Neural progenitor cell (in vitro differentiated cells): ENCODE data around the gene PACRG. TPM values are rescaled to one million over a fixed set of nuclear protein-coding genes. Genes with fewer than 3 reads are reported as not detected.

Experiments
- DNase-seq: peaks from one replicate; pipeline ENCODE4 v3.0.0-alpha.2; 2016; ENCODE audit warnings: low spot score
- H2AFZ ChIP-seq: fragments of 200-600 bp; sonication (generic); replicated peaks from 2 replicates; pipeline ENCODE4 v1.6.1; 2016; ENCODE audit warnings: antibody characterized with exemption
- H3F3A ChIP-seq: fragments of 200-600 bp; sonication (generic); 2 replicates; pipeline ENCODE4 v1.6.1; 2016; ENCODE audit warnings: antibody characterized with exemption, low read depth
- H3K27ac ChIP-seq: fragments of 200-600 bp; sonication (generic); 2 replicates; pipeline ENCODE4 v1.5.1; 2016; ENCODE audit warnings: mild to moderate bottlenecking
- H3K27me3 ChIP-seq: fragments of 200-600 bp; sonication (generic); 2 replicates; pipeline ENCODE4 v1.6.1; 2016; ENCODE audit warnings: mild to moderate bottlenecking, moderate library complexity
- H3K36me3 ChIP-seq: fragments of 200-600 bp; sonication (generic); 2 replicates; pipeline ENCODE4 v1.5.1; 2016
- H3K4me1 ChIP-seq: fragments of 200-600 bp; sonication (generic); 2 replicates; pipeline ENCODE4 v1.6.1; 2016; ENCODE audit warnings: mixed run types
- H3K4me2 ChIP-seq: fragments of 200-600 bp; sonication (generic); 2 replicates; pipeline ENCODE4 v1.6.1; 2016
- H3K4me3 ChIP-seq: fragments of 200-600 bp; sonication (generic); 2 replicates; pipeline ENCODE4 v1.5.1; 2016
- H3K79me2 ChIP-seq: fragments of 200-600 bp; sonication (generic); 2 replicates; pipeline ENCODE4 v1.6.1; 2016; ENCODE audit warnings: low read depth
- H3K9ac ChIP-seq: fragments of 200-600 bp; sonication (generic); 2 replicates; pipeline ENCODE4 v1.6.1; 2016
- H3K9me3 ChIP-seq: fragments of 200-600 bp; sonication (generic); 2 replicates; pipeline ENCODE4 v1.5.1; 2016; ENCODE audit warnings: low read depth
- H4K20me1 ChIP-seq: fragments of 200-600 bp; sonication (generic); 2 replicates; pipeline ENCODE4 v1.6.1; 2016; ENCODE audit warnings: low read depth
- H3K27ac Mint-ChIP-seq: 3 replicates; pipeline ENCODE4 v1.8.0; 2021; ENCODE audit warnings: mixed read lengths
- H3K27me3 Mint-ChIP-seq: 2 replicates; pipeline ENCODE4 v1.8.0; 2022; ENCODE audit warnings: low read depth, mild to moderate bottlenecking, inconsistent platforms, moderate library complexity, mixed read lengths; ENCODE audit not compliant: insufficient read depth
- H3K36me3 Mint-ChIP-seq: 3 replicates; pipeline ENCODE4 v1.8.0; 2021; ENCODE audit warnings: mixed read lengths
- H3K4me1 Mint-ChIP-seq: 3 replicates; pipeline ENCODE4 v1.8.0; 2021; ENCODE audit warnings: mixed read lengths
- H3K4me3 Mint-ChIP-seq: 3 replicates; pipeline ENCODE4 v1.8.0; 2021; ENCODE audit warnings: mild to moderate bottlenecking, moderate library complexity, mixed read lengths
- H3K9me3 Mint-ChIP-seq: 3 replicates; pipeline ENCODE4 v1.8.0; 2020; ENCODE audit warnings: mixed read lengths
- EZH2 ChIP-seq: fragments of 200-600 bp; sonication (generic); IDR thresholded peaks from 2 replicates; pipeline ENCODE4 v1.6.1; 2017; ENCODE audit warnings: antibody characterized with exemption, mild to moderate bottlenecking, moderate library complexity
- EZH2phosphoT487 ChIP-seq: fragments of 200-600 bp; sonication (generic); IDR thresholded peaks from 2 replicates; pipeline ENCODE4 v1.6.1; 2017; ENCODE audit warnings: antibody characterized with exemption
- total RNA-seq: library from RNA; depleted of rRNA; stranded (reverse); fragments of >200 nt; gene quantifications from 2 replicates; pipeline ENCODE4 v1.2.3, GENCODE V29; 2015; ENCODE audit warnings: low replicate concordance
- TF ChIP-seq, protein P1 (sequence below): fragments of 200-600 bp; sonication (generic); IDR thresholded peaks from 2 replicates; pipeline ENCODE4 v1.5.1; 2017; ENCODE audit warnings: antibody characterized with exemption, mild to moderate bottlenecking

PACRG gene
- total RNA-seq, 1 donor from 2014 or later: 0.30 TPM

DNA sequence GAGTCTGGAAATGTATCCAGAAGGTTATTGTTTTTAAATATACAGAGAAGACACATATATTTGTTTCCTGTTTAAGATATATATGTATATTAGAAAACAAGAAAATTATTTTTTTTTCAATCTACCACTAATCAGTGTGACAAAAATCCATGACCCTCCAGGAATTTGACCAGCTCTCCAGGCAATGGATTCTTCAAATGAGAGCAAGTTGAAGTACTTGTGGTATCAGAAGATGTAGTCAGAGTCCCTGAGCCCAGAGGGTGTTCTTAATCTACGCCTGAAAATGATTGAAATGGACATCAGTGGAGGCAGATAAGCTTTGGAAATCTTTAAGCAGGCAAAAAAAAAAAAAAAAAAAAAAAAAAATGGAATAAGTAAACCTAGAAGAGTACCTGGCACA, 500.3 kb downstream of the PACRG start:
- peaks cover 2% of the 10 kb centered on the region for H3K36me3 Mint-ChIP-seq
- H2AFZ ChIP-seq: no peak overlapping the region
- H3K27me3 ChIP-seq: no peaks in the 10 kb centered on the region
- H3K4me3 Mint-ChIP-seq: no peak overlapping the region
- no peak overlapping the region for H3K9ac ChIP-seq
- H3K4me1 ChIP-seq: no peaks in the 10 kb centered on the region
- no peaks in the 10 kb centered on the region for H4K20me1 ChIP-seq
- no peak overlapping the region for H3K27ac Mint-ChIP-seq
- peaks cover 5% of the 10 kb centered on the region for H3K9me3 Mint-ChIP-seq
- H3K4me2 ChIP-seq: no peak overlapping the region
- H3K79me2 ChIP-seq: no peaks in the 10 kb centered on the region
- TF ChIP-seq EZH2phosphoT487 (no peak), EZH2 (no peak)
- TF ChIP-seq, protein P1, sequence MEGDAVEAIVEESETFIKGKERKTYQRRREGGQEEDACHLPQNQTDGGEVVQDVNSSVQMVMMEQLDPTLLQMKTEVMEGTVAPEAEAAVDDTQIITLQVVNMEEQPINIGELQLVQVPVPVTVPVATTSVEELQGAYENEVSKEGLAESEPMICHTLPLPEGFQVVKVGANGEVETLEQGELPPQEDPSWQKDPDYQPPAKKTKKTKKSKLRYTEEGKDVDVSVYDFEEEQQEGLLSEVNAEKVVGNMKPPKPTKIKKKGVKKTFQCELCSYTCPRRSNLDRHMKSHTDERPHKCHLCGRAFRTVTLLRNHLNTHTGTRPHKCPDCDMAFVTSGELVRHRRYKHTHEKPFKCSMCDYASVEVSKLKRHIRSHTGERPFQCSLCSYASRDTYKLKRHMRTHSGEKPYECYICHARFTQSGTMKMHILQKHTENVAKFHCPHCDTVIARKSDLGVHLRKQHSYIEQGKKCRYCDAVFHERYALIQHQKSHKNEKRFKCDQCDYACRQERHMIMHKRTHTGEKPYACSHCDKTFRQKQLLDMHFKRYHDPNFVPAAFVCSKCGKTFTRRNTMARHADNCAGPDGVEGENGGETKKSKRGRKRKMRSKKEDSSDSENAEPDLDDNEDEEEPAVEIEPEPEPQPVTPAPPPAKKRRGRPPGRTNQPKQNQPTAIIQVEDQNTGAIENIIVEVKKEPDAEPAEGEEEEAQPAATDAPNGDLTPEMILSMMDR: no peak
- H3K4me3 ChIP-seq: no peak overlapping the region
- H3F3A ChIP-seq: no peaks in the 10 kb centered on the region
- no peak overlapping the region for H3K27ac ChIP-seq
- no peaks in the 10 kb centered on the region for H3K36me3 ChIP-seq
- no peaks in the 10 kb centered on the region for H3K4me1 Mint-ChIP-seq
- no peaks in the 10 kb centered on the region for H3K9me3 ChIP-seq
- no peak for DNase-seq
- H3K27me3 Mint-ChIP-seq: peaks cover 5% of the 10 kb centered on the region

GRCh38 chr6:163229050-163229449, 501.3 kb downstream of the PACRG start:
- H3F3A ChIP-seq: no peaks in the 10 kb centered on the region
- H3K9ac ChIP-seq: no peak overlapping the region
- H2AFZ ChIP-seq: no peak overlapping the region
- no peaks in the 10 kb centered on the region for H3K79me2 ChIP-seq
- no peaks in the 10 kb centered on the region for H3K9me3 ChIP-seq
- no peak for DNase-seq
- no peak overlapping the region for H3K27ac ChIP-seq
- no peak overlapping the region for H3K4me3 ChIP-seq
- Mint-ChIP-seq H3K4me1 (no peaks in the 10 kb centered on the region), H3K36me3 (no peaks in the 10 kb centered on the region), H3K9me3 (peaks cover 5% of the 10 kb centered on the region), H3K4me3 (no peak overlapping the region), H3K27ac (no peak overlapping the region), H3K27me3 (peaks cover 2% of the 10 kb centered on the region)
- no peaks in the 10 kb centered on the region for H4K20me1 ChIP-seq
- TF ChIP-seq EZH2phosphoT487 (no peak), EZH2 (no peak)
- TF ChIP-seq, protein P1: no peak
- H3K36me3 ChIP-seq: no peaks in the 10 kb centered on the region
- no peaks in the 10 kb centered on the region for H3K27me3 ChIP-seq
- H3K4me2 ChIP-seq: no peak overlapping the region
- no peaks in the 10 kb centered on the region for H3K4me1 ChIP-seq

DNA sequence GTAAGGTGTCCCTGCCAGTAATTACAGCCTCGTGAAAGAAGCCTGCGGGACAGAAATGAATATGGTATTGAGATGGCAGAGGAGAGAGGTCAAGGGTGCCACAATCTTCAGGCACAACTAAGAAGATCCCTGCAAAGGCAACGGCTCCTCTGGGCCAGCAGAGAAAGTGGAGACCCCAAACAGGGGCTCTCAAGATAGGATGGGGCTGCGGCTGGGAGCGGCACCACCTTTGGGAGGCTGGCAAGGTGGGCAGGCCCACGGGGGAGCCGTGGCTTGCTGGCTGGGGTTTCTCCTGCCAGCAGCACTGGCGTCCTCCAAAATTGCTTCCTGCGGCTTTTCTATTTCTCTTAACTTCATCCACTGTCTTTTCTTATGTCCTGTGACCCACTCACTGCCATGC, 503.1 kb downstream of the PACRG start:
- no peaks in the 10 kb centered on the region for H3K4me1 Mint-ChIP-seq
- H3K27ac Mint-ChIP-seq: no peak overlapping the region
- Histone ChIP-seq H3K27ac (no peak overlapping the region), H3F3A (no peaks in the 10 kb centered on the region), H3K79me2 (no peaks in the 10 kb centered on the region), H4K20me1 (no peaks in the 10 kb centered on the region), H3K36me3 (no peaks in the 10 kb centered on the region), H2AFZ (no peak overlapping the region), H3K27me3 (no peaks in the 10 kb centered on the region), H3K9ac (no peak overlapping the region), H3K4me2 (no peak overlapping the region), H3K9me3 (no peaks in the 10 kb centered on the region), H3K4me3 (no peak overlapping the region), H3K4me1 (no peaks in the 10 kb centered on the region)
- TF ChIP-seq, protein P1: no peak
- no peak for TF ChIP-seq EZH2
- no peak for TF ChIP-seq EZH2phosphoT487
- no peak for DNase-seq
- no peak overlapping the region for H3K4me3 Mint-ChIP-seq
- H3K9me3 Mint-ChIP-seq: no peaks in the 10 kb centered on the region
- H3K36me3 Mint-ChIP-seq: no peaks in the 10 kb centered on the region
- H3K27me3 Mint-ChIP-seq: peaks cover 2% of the 10 kb centered on the region
